HG03565 (cell line): ENCODE results near the gene EIF3C.
"Not testable (repeated sequence)": the region's sequence is repeated elsewhere in the genome, so short reads cannot be mapped to it uniquely, and the experiment has no call there.

ENCODE experiments used
- ATAC-seq: cut with Tn5 transposase; IDR thresholded peaks from one replicate; pipeline ENCODE4 v1.9.1; 2021; ENCODE audit warnings: mild to moderate bottlenecking, moderate library complexity; ENCODE audit not compliant: unreplicated experiment

Gene EIF3C

GRCh38 chr16:28711220-28712083, at the start of gene EIF3C:
TSS of gene EIF3C (plus strand) at chr16:28711464. CDS start at chr16:28711687, 223 bp downstream.
- peak; percentile 96 for ATAC-seq

- not testable (repeated sequence) for ATAC-seq
Observed at GRCh38 chr16:28666264-28666663, 45.0 kb upstream of the EIF3C start.

GRCh38 chr16:28667480-28667879, 43.8 kb upstream of the EIF3C start:
- ATAC-seq = not testable (repeated sequence)

GRCh38 chr16:28668199-28668598, 43.1 kb upstream of the EIF3C start:
- ATAC-seq = not testable (repeated sequence)

GRCh38 chr16:28688327-28688952, 22.8 kb upstream of the EIF3C start:
- not testable (repeated sequence) for ATAC-seq

GRCh38 chr16:28689425-28689824, 21.8 kb upstream of the EIF3C start:
- not testable (repeated sequence) for ATAC-seq

- ATAC-seq = not testable (repeated sequence)
Observed at GRCh38 chr16:28691722-28692121, 19.5 kb upstream of the EIF3C start.

- ATAC-seq = not testable (repeated sequence)
Observed at GRCh38 chr16:28693257-28693950, 17.9 kb upstream of the EIF3C start.

GRCh38 chr16:28699792-28700191, 11.5 kb upstream of the EIF3C start:
- not testable (repeated sequence) for ATAC-seq

GRCh38 chr16:28700349-28700748, 10.9 kb upstream of the EIF3C start:
- ATAC-seq = not testable (repeated sequence)

- ATAC-seq = not testable (repeated sequence)
Observed at GRCh38 chr16:28701384-28701783, 9.9 kb upstream of the EIF3C start.

GRCh38 chr16:28704246-28704645, 7.0 kb upstream of the EIF3C start:
- ATAC-seq = not testable (repeated sequence)

- not testable (repeated sequence) for ATAC-seq
Observed at GRCh38 chr16:28722852-28723650, 11.8 kb downstream of the EIF3C start.

- not testable (repeated sequence) for ATAC-seq
Observed at GRCh38 chr16:28731253-28731652, 20.0 kb downstream of the EIF3C start.

GRCh38 chr16:28732455-28733124, 21.3 kb downstream of the EIF3C start:
- ATAC-seq = not testable (repeated sequence)

- not testable (repeated sequence) for ATAC-seq
Observed at GRCh38 chr16:28739787-28740186, 28.5 kb downstream of the EIF3C start.

- not testable (repeated sequence) for ATAC-seq
Observed at GRCh38 chr16:28740631-28741030, 29.4 kb downstream of the EIF3C start.

GRCh38 chr16:28741295-28741694, 30.0 kb downstream of the EIF3C start:
- not testable (repeated sequence) for ATAC-seq

GRCh38 chr16:28746618-28747350, 35.5 kb downstream of the EIF3C start:
- not testable (repeated sequence) for ATAC-seq
